Stimulated activated CD4-positive, alpha-beta T cell treated with anti-CD3 and anti-CD28 coated beads, Interleukin-15, amount 100 ng/mL, for 1 hour (primary cell): ENCODE results near the gene ZBTB20.

Experiments
- DNase-seq, 2 donors: peaks; one replicate each; pipeline ENCODE4 v3.0.0-alpha.2; 2020; ENCODE audit warnings: low read depth in 1 of 2, low spot score in 1 of 2

Gene ZBTB20

GRCh38 chr3:114350271-114350670 is 796.8 kb downstream of the ZBTB20 start:
- DNase-seq, result no peak

- DNase-seq, result no peak
Measured at GRCh38 chr3:114344492-114344891, 802.6 kb downstream of the ZBTB20 start.

GRCh38 chr3:114338651-114339357 is 808.3 kb downstream of the ZBTB20 start:
- no peak for DNase-seq

- DNase-seq, result no peak
Measured at GRCh38 chr3:114336857-114337256, 810.2 kb downstream of the ZBTB20 start.

GRCh38 chr3:114336122-114336697 is 810.9 kb downstream of the ZBTB20 start:
- DNase-seq, result no peak

- DNase-seq, result no peak
Measured at GRCh38 chr3:114333923-114334240, 813.2 kb downstream of the ZBTB20 start.

GRCh38 chr3:114333180-114333922 is 813.7 kb downstream of the ZBTB20 start:
- no peak for DNase-seq

GRCh38 chr3:114332342-114333179 is 814.5 kb downstream of the ZBTB20 start:
- no peak for DNase-seq

GRCh38 chr3:114331710-114332109 is 815.4 kb downstream of the ZBTB20 start:
- DNase-seq, result no peak

- no peak for DNase-seq
Measured at GRCh38 chr3:114331007-114331406, 816.1 kb downstream of the ZBTB20 start.

GRCh38 chr3:114329823-114330222 is 817.3 kb downstream of the ZBTB20 start:
- no peak for DNase-seq

- no peak for DNase-seq
Measured at GRCh38 chr3:114328345-114328744, 818.7 kb downstream of the ZBTB20 start.

GRCh38 chr3:114327665-114328064 is 819.4 kb downstream of the ZBTB20 start:
- DNase-seq, result no peak

- DNase-seq, result no peak
Measured at GRCh38 chr3:114323546-114324254, 823.4 kb downstream of the ZBTB20 start.

GRCh38 chr3:114320246-114320645 is 826.8 kb downstream of the ZBTB20 start:
- DNase-seq, result no peak

- no peak for DNase-seq
Measured at GRCh38 chr3:114319453-114319852, 827.6 kb downstream of the ZBTB20 start.

GRCh38 chr3:114318295-114318694 is 828.8 kb downstream of the ZBTB20 start:
- no peak for DNase-seq

- no peak for DNase-seq
Measured at GRCh38 chr3:114314282-114314681, 832.8 kb downstream of the ZBTB20 start.

GRCh38 chr3:114313426-114313825 is 833.7 kb downstream of the ZBTB20 start:
- DNase-seq, result no peak

- no peak for DNase-seq
Measured at GRCh38 chr3:114310695-114311094, 836.4 kb downstream of the ZBTB20 start.

- peak; percentile 30 to 50 for DNase-seq
Measured at GRCh38 chr3:114308830-114309229, 838.3 kb downstream of the ZBTB20 start.
